ENCODE data around the gene CARS2.
"Not testable (repeated sequence)": the region's sequence is repeated elsewhere in the genome, so short reads cannot be mapped to it uniquely, and the experiment has no call there.

CARS2 gene

GRCh38 chr13:110637747-110638146 is 68.2 kb downstream of the CARS2 start:
- Histone ChIP-seq H3K27ac (no peak overlapping the region), H3K36me3 (ENCODE audit: insufficient read depth, low read length) (peaks cover 47% of the 10 kb centered on the region; the same call in 1 of the 2 replicates), H3K9ac (ENCODE audit: insufficient read length) (no peak overlapping the region), H3K4me3 (no peak overlapping the region), H3K9me3 (ENCODE audit: low read depth, low read length) (no peaks in the 10 kb centered on the region)
- TF ChIP-seq FOXP2 (optimal IDR thresholded peaks at IDR 0.05; ENCODE audit: control extremely low read depth, extremely low read length, insufficient read depth) (no peak), EZH2 (IDR thresholded peaks at IDR 0.05) (no peak), POLR2AphosphoS5 (IDR thresholded peaks at IDR 0.05; ENCODE audit: borderline replicate concordance, low read depth, low read length) (no peak)
- DNase-seq (ENCODE audit: low read depth, low spot score) = no peak

- DNase-seq (ENCODE audit: low read depth, low spot score) = no peak
- Histone ChIP-seq H3K27ac (no peak overlapping the region), H3K9ac (ENCODE audit: insufficient read length) (no peak overlapping the region), H3K36me3 (ENCODE audit: insufficient read depth, low read length) (peaks cover 44% of the 10 kb centered on the region; the same call in 1 of the 2 replicates), H3K4me3 (no peak overlapping the region), H3K9me3 (ENCODE audit: low read depth, low read length) (no peaks in the 10 kb centered on the region)
- no peak for TF ChIP-seq FOXP2 (optimal IDR thresholded peaks at IDR 0.05; ENCODE audit: control extremely low read depth, extremely low read length, insufficient read depth)
- no peak for TF ChIP-seq POLR2AphosphoS5 (IDR thresholded peaks at IDR 0.05; ENCODE audit: borderline replicate concordance, low read depth, low read length)
- no peak for TF ChIP-seq EZH2 (IDR thresholded peaks at IDR 0.05)
These were observed 68.6 kb downstream of the CARS2 start for GRCh38 chr13:110637275-110637674.

- TF ChIP-seq FOXP2 (optimal IDR thresholded peaks at IDR 0.05; ENCODE audit: control extremely low read depth, extremely low read length, insufficient read depth) (no peak), EZH2 (IDR thresholded peaks at IDR 0.05) (no peak), POLR2AphosphoS5 (IDR thresholded peaks at IDR 0.05; ENCODE audit: borderline replicate concordance, low read depth, low read length) (no peak)
- no peak for DNase-seq (ENCODE audit: low read depth, low spot score)
- Histone ChIP-seq H3K36me3 (ENCODE audit: insufficient read depth, low read length) (peaks cover 44% of the 10 kb centered on the region; the same call in 1 of the 2 replicates), H3K27ac (no peak overlapping the region), H3K9ac (ENCODE audit: insufficient read length) (no peak overlapping the region), H3K4me3 (no peak overlapping the region), H3K9me3 (ENCODE audit: low read depth, low read length) (no peaks in the 10 kb centered on the region)
These were observed 69.2 kb downstream of the CARS2 start for GRCh38 chr13:110636701-110637201.

- TF ChIP-seq FOXP2 (optimal IDR thresholded peaks at IDR 0.05; ENCODE audit: control extremely low read depth, extremely low read length, insufficient read depth) (no peak), EZH2 (IDR thresholded peaks at IDR 0.05) (no peak), POLR2AphosphoS5 (IDR thresholded peaks at IDR 0.05; ENCODE audit: borderline replicate concordance, low read depth, low read length) (no peak)
- H3K36me3 ChIP-seq (ENCODE audit: insufficient read depth, low read length) = peaks cover 48% of the 10 kb centered on the region; the same call in 1 of the 2 replicates
These were observed 69.9 kb downstream of the CARS2 start for GRCh38 chr13:110636053-110636475.

GRCh38 chr13:110635405-110636002 is 70.4 kb downstream of the CARS2 start:
- Histone ChIP-seq H3K27ac (no peak overlapping the region), H3K9ac (ENCODE audit: insufficient read length) (no peak overlapping the region), H3K9me3 (ENCODE audit: low read depth, low read length) (no peaks in the 10 kb centered on the region), H3K36me3 (ENCODE audit: insufficient read depth, low read length) (peaks cover 53% of the 10 kb centered on the region; the same call in 1 of the 2 replicates), H3K4me3 (no peak overlapping the region)
- no peak for DNase-seq (ENCODE audit: low read depth, low spot score)
- TF ChIP-seq POLR2AphosphoS5 (IDR thresholded peaks at IDR 0.05; ENCODE audit: borderline replicate concordance, low read depth, low read length) (no peak), EZH2 (IDR thresholded peaks at IDR 0.05) (no peak), FOXP2 (optimal IDR thresholded peaks at IDR 0.05; ENCODE audit: control extremely low read depth, extremely low read length, insufficient read depth) (no peak)

More at GRCh38 chr13:110636053-110636475, 69.9 kb downstream of the CARS2 start:
- no peak for DNase-seq (ENCODE audit: low read depth, low spot score)
- Histone ChIP-seq H3K4me3 (no peak overlapping the region), H3K9me3 (ENCODE audit: low read depth, low read length) (no peaks in the 10 kb centered on the region), H3K27ac (no peak overlapping the region), H3K9ac (ENCODE audit: insufficient read length) (no peak overlapping the region)

GRCh38 chr13:110634558-110634957 is 71.4 kb downstream of the CARS2 start:
- Histone ChIP-seq H3K27ac (no peak overlapping the region), H3K9me3 (ENCODE audit: low read depth, low read length) (no peaks in the 10 kb centered on the region), H3K9ac (ENCODE audit: insufficient read length) (no peak overlapping the region), H3K4me3 (no peak overlapping the region), H3K36me3 (ENCODE audit: insufficient read depth, low read length) (peaks cover 56% of the 10 kb centered on the region; the same call in 1 of the 2 replicates)
- no peak for DNase-seq (ENCODE audit: low read depth, low spot score)
- no peak for TF ChIP-seq FOXP2 (optimal IDR thresholded peaks at IDR 0.05; ENCODE audit: control extremely low read depth, extremely low read length, insufficient read depth)
- TF ChIP-seq EZH2 (IDR thresholded peaks at IDR 0.05) = no peak
- no peak for TF ChIP-seq POLR2AphosphoS5 (IDR thresholded peaks at IDR 0.05; ENCODE audit: borderline replicate concordance, low read depth, low read length)

- H3K36me3 ChIP-seq (ENCODE audit: insufficient read depth, low read length) = peaks cover 60% of the 10 kb centered on the region; the same call in 1 of the 2 replicates
- no peak overlapping the region for H3K9ac ChIP-seq (ENCODE audit: insufficient read length)
These were observed 72.1 kb downstream of the CARS2 start for GRCh38 chr13:110633776-110634175.

GRCh38 chr13:110632255-110632654 is 73.7 kb downstream of the CARS2 start:
- H3K4me3 ChIP-seq; H3K9me3 ChIP-seq (ENCODE audit: low read depth, low read length); H3K27ac ChIP-seq; H3K9ac ChIP-seq (ENCODE audit: insufficient read length); DNase-seq (ENCODE audit: low read depth, low spot score): not testable (repeated sequence)
- H3K36me3 ChIP-seq (ENCODE audit: insufficient read depth, low read length) = peaks cover 48% of the 10 kb centered on the region; the same call in 1 of the 2 replicates

More at GRCh38 chr13:110633776-110634175, 72.1 kb downstream of the CARS2 start:
- DNase-seq (ENCODE audit: low read depth, low spot score) = no peak
- TF ChIP-seq EZH2 (IDR thresholded peaks at IDR 0.05) (no peak), POLR2AphosphoS5 (IDR thresholded peaks at IDR 0.05; ENCODE audit: borderline replicate concordance, low read depth, low read length) (no peak), FOXP2 (optimal IDR thresholded peaks at IDR 0.05; ENCODE audit: control extremely low read depth, extremely low read length, insufficient read depth) (no peak)
- Histone ChIP-seq H3K9me3 (ENCODE audit: low read depth, low read length) (no peaks in the 10 kb centered on the region), H3K27ac (no peak overlapping the region), H3K4me3 (no peak overlapping the region)

Data from SK-N-MC (cell line).